ENCODE data around the gene LRBA. TPM values are rescaled to one million over a fixed set of nuclear protein-coding genes. Genes with fewer than 3 reads are reported as not detected.

LRBA gene
- total RNA-seq, 2 donors from 2014 or later, result 76.3 to 86.9 TPM

- H3K27ac Mint-ChIP-seq, result no peak overlapping the region
- H3K9me3 ChIP-seq (ENCODE audit: control insufficient read depth, low read length, poor library complexity, severe bottlenecking), result no peaks in the 10 kb centered on the region
- DNase-seq (no peak), ATAC-seq (no peak)
- peaks cover 14% of the 10 kb centered on the region for H3K36me3 Mint-ChIP-seq (ENCODE audit: low read depth)
- no peak overlapping the region for H3K4me3 Mint-ChIP-seq
- no peaks in the 10 kb centered on the region for H3K27me3 Mint-ChIP-seq
- H3K4me1 Mint-ChIP-seq, result peaks cover 9% of the 10 kb centered on the region
Observed at GRCh38 chr4:150723727-150724411, 291.2 kb downstream of the LRBA start.

GRCh38 chr4:150722908-150723362, 292.1 kb downstream of the LRBA start:
- Mint-ChIP-seq H3K27ac (no peak overlapping the region), H3K4me3 (no peak overlapping the region), H3K4me1 (peaks cover 9% of the 10 kb centered on the region), H3K27me3 (no peaks in the 10 kb centered on the region), H3K36me3 (ENCODE audit: low read depth) (peaks cover 14% of the 10 kb centered on the region)
- DNase-seq (no peak), ATAC-seq (no peak)
- no peaks in the 10 kb centered on the region for H3K9me3 ChIP-seq (ENCODE audit: control insufficient read depth, low read length, poor library complexity, severe bottlenecking)

DNA sequence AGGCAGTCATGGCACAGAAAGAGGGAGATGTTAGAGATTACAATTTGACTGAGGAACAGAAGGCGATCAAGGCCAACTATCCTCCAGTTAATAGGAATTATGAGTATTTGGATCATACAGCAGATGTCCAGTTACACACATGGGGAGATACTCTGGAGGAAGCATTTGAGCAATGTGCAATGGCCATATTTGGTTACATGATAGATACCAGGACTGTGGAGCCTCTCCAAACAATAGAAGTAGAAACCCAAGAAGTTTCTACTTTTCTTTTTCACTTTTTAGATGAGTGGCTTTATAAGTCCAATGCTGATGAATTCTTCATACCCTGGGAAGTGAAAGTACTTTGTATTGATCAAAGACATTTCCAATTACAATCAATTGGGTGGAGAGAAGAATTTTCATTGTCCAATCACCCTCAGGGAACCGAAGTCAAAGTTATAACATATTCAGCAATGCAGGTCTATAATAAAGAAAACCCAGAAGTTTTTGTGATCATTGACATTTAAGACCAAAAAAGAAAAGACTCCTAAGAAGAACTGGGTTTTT, 294.0 kb downstream of the LRBA start:
- H3K4me3 Mint-ChIP-seq, result no peak overlapping the region
- H3K36me3 Mint-ChIP-seq (ENCODE audit: low read depth), result peaks cover 14% of the 10 kb centered on the region
- peaks cover 9% of the 10 kb centered on the region for H3K4me1 Mint-ChIP-seq
- ATAC-seq (no peak), DNase-seq (no peak)
- H3K27me3 Mint-ChIP-seq, result no peaks in the 10 kb centered on the region
- no peak overlapping the region for H3K27ac Mint-ChIP-seq
- no peaks in the 10 kb centered on the region for H3K9me3 ChIP-seq (ENCODE audit: control insufficient read depth, low read length, poor library complexity, severe bottlenecking)

- Mint-ChIP-seq H3K27me3 (no peaks in the 10 kb centered on the region), H3K27ac (no peak overlapping the region), H3K36me3 (ENCODE audit: low read depth) (peaks cover 6% of the 10 kb centered on the region), H3K4me1 (peaks cover 12% of the 10 kb centered on the region), H3K4me3 (no peak overlapping the region)
- ATAC-seq, result no peak
- DNase-seq, result no peak
- H3K9me3 ChIP-seq (ENCODE audit: control insufficient read depth, low read length, poor library complexity, severe bottlenecking), result no peaks in the 10 kb centered on the region
Observed at GRCh38 chr4:150717952-150718351, 297.1 kb downstream of the LRBA start.

GRCh38 chr4:150714462-150715438, 300.3 kb downstream of the LRBA start:
- DNase-seq (no peak), ATAC-seq (no peak)
- H3K9me3 ChIP-seq (ENCODE audit: control insufficient read depth, low read length, poor library complexity, severe bottlenecking), result no peaks in the 10 kb centered on the region
- H3K36me3 Mint-ChIP-seq (ENCODE audit: low read depth), result peaks cover 7% of the 10 kb centered on the region
- H3K4me1 Mint-ChIP-seq, result peaks cover 7% of the 10 kb centered on the region
- no peak overlapping the region for H3K27ac Mint-ChIP-seq
- no peak overlapping the region for H3K4me3 Mint-ChIP-seq
- H3K27me3 Mint-ChIP-seq, result no peaks in the 10 kb centered on the region

DNA sequence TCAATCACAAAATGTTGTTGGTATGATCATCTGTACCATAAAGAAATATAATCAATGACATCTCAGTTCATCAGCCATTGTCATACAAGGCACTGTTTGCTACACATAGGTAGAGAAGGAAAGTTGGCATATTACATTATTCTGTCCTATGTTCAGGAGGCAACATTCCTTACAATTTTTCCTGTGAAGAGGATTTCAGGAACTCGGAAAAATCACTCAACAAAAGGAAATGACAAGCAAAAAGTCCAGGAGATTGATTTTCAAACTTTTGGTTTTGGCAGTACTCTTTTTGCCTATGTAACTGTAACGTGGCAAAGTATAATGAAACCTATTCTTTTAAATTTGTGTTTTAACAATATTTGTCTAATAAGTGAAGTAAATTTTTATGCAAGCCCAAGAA, 301.8 kb downstream of the LRBA start:
- Mint-ChIP-seq H3K27me3 (no peaks in the 10 kb centered on the region), H3K27ac (no peak overlapping the region), H3K4me1 (peaks cover 6% of the 10 kb centered on the region), H3K36me3 (ENCODE audit: low read depth) (peaks cover 6% of the 10 kb centered on the region), H3K4me3 (no peak overlapping the region)
- ATAC-seq, result no peak
- H3K9me3 ChIP-seq (ENCODE audit: control insufficient read depth, low read length, poor library complexity, severe bottlenecking), result no peaks in the 10 kb centered on the region
- DNase-seq, result no peak

DNA sequence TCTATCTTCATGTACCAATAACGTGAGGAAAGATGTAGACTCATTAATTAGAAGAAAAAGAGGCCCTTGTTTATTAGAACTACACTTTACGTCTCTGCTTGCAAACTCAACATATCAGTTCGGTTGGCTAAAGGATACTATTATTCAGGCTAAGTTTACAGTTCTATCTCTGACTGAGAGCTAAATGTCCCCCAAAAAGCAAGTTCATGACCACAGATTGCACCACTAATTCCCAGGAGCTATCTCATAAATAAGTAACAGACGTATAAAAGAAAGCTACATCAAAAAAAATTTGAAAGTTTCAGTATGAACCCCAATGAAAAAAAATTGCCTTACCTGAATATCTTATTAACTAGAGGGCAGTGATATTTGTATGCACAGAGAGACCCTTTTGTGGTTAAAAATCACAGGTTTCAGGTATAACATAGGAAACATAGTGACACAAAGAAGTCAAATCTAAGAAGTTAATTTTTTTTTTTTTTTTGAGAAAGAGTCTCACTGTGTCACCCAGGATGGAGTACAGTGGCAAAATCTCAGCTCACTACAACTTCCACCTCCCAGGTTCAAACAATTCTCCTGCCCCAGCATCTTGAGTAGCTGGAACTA, 304.2 kb downstream of the LRBA start:
- no peaks in the 10 kb centered on the region for H3K9me3 ChIP-seq (ENCODE audit: control insufficient read depth, low read length, poor library complexity, severe bottlenecking)
- no peak overlapping the region for H3K27ac Mint-ChIP-seq
- no peak overlapping the region for H3K4me3 Mint-ChIP-seq
- no peaks in the 10 kb centered on the region for H3K27me3 Mint-ChIP-seq
- H3K36me3 Mint-ChIP-seq (ENCODE audit: low read depth), result peaks cover 6% of the 10 kb centered on the region
- H3K4me1 Mint-ChIP-seq, result peaks cover 6% of the 10 kb centered on the region
- DNase-seq (no peak), ATAC-seq (no peak)

DNA sequence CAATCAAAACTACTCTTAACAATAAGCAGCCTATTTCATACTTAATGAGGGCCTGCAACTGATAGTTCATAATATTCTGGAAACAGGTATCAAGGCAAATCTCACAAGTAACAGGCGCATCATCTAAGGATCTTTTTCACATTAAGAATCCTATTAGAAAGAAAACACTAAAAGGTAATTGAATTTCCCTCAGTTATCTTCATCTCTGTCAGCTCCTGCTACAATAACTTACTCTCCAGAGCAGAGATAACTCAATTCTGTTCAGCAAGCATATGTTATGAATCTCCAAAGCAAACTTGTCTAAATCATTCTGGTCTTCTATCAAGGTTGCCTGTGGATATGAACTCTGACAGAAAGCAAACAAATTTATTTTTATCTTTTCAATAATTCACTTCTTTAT, 307.1 kb downstream of the LRBA start:
- H3K4me3 Mint-ChIP-seq, result no peak overlapping the region
- no peaks in the 10 kb centered on the region for H3K9me3 ChIP-seq (ENCODE audit: control insufficient read depth, low read length, poor library complexity, severe bottlenecking)
- H3K27ac Mint-ChIP-seq, result no peak overlapping the region
- no peak for DNase-seq
- H3K4me1 Mint-ChIP-seq, result peaks cover 4% of the 10 kb centered on the region
- no peak for ATAC-seq
- H3K36me3 Mint-ChIP-seq (ENCODE audit: low read depth), result peaks cover 6% of the 10 kb centered on the region
- no peaks in the 10 kb centered on the region for H3K27me3 Mint-ChIP-seq

GRCh38 chr4:150699599-150699998, 315.5 kb downstream of the LRBA start:
- no peaks in the 10 kb centered on the region for H3K27me3 Mint-ChIP-seq
- H3K4me1 Mint-ChIP-seq, result peaks cover 2% of the 10 kb centered on the region
- no peaks in the 10 kb centered on the region for H3K36me3 Mint-ChIP-seq (ENCODE audit: low read depth)
- H3K27ac Mint-ChIP-seq, result peak overlapping the region; percentile 10
- no peak for DNase-seq
- no peaks in the 10 kb centered on the region for H3K9me3 ChIP-seq (ENCODE audit: control insufficient read depth, low read length, poor library complexity, severe bottlenecking)
- no peak for ATAC-seq
- H3K4me3 Mint-ChIP-seq, result no peak overlapping the region

DNA sequence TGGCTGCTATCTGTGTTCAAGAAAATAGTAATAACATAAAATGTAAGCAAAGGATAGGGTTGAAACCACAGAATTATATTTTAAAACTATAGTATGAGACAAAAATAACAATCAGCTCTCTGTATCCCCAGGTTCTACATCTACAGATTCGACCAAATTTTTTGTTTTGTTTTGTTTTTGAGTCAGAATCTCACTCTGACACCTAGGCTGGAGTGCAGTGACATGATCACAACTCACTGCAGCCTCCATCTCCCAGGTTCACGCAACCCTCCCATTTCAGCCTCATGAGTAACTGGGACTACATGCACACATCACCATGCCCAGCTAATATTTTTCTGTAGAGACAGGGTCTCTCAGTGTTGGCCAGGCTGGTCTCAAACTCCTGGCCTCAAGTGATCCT, 319.9 kb downstream of the LRBA start:
- H3K36me3 Mint-ChIP-seq (ENCODE audit: low read depth), result no peaks in the 10 kb centered on the region
- H3K27ac Mint-ChIP-seq, result no peak overlapping the region
- no peaks in the 10 kb centered on the region for H3K27me3 Mint-ChIP-seq
- no peak overlapping the region for H3K4me3 Mint-ChIP-seq
- DNase-seq (no peak), ATAC-seq (no peak)
- H3K4me1 Mint-ChIP-seq, result peaks cover 2% of the 10 kb centered on the region
- H3K9me3 ChIP-seq (ENCODE audit: control insufficient read depth, low read length, poor library complexity, severe bottlenecking), result no peaks in the 10 kb centered on the region

DNA sequence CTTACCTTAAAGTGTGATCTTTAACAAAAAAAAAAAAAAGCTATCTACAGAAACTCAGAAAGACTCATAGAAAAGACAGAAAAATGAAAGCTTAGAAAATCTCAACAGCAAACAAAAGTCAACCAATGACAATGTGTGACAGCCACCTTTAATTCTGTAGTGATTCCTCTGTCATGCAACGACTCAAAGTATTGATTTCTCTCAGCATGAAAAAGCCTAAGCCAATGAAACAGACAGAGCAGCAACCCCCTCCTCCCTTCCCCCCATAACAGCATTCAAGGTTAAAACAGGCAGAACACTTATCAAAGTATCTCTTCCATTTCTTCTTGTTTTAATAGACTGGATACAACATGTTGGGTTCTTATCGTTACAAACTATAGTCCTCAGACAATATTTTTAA, 320.6 kb downstream of the LRBA start:
- no peak for ATAC-seq
- no peaks in the 10 kb centered on the region for H3K36me3 Mint-ChIP-seq (ENCODE audit: low read depth)
- no peaks in the 10 kb centered on the region for H3K9me3 ChIP-seq (ENCODE audit: control insufficient read depth, low read length, poor library complexity, severe bottlenecking)

DNA sequence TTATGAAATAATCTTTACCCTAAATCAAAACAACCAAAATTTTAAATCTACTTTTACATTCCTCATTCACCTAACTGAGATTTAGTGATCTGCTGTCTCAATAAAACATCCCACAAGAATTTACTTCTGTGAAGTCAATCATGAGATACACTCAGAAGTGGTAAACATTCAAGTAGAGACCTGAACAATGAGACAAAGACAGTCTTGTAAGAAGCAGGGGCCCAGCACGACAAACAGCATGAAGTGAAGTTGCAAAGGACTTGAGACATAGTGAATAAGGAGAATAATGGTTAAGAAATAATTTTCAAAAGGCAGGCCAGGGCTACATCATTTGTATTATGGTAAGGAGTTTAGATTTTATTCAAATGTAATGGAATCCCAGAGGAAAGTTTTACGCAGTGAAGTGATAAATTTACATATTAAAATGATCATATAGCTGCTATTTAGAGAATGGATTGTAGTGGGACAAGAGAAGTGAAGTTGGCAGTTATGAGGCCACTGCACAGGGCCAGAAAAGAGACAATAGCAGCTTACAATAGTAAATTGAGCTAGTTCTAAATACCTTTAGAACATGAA, 331.2 kb downstream of the LRBA start:
- no peak overlapping the region for H3K4me3 Mint-ChIP-seq
- no peak overlapping the region for H3K27ac Mint-ChIP-seq
- ATAC-seq (no peak), DNase-seq (no peak)
- peaks cover 10% of the 10 kb centered on the region for H3K36me3 Mint-ChIP-seq (ENCODE audit: low read depth)
- no peaks in the 10 kb centered on the region for H3K9me3 ChIP-seq (ENCODE audit: control insufficient read depth, low read length, poor library complexity, severe bottlenecking)
- no peaks in the 10 kb centered on the region for H3K27me3 Mint-ChIP-seq
- peaks cover 18% of the 10 kb centered on the region for H3K4me1 Mint-ChIP-seq

More for the DNA sequence above, 320.6 kb downstream of the LRBA start:
- no peak for DNase-seq
- Mint-ChIP-seq H3K4me1 (peaks cover 2% of the 10 kb centered on the region), H3K4me3 (no peak overlapping the region), H3K27me3 (no peaks in the 10 kb centered on the region), H3K27ac (no peak overlapping the region)

- H3K4me1 Mint-ChIP-seq, result peaks cover 12% of the 10 kb centered on the region
Observed at GRCh38 chr4:150682126-150682525, 333.0 kb downstream of the LRBA start.

More at GRCh38 chr4:150682126-150682525, 333.0 kb downstream of the LRBA start:
- peaks cover 10% of the 10 kb centered on the region for H3K36me3 Mint-ChIP-seq (ENCODE audit: low read depth)
- H3K27me3 Mint-ChIP-seq, result no peaks in the 10 kb centered on the region
- ATAC-seq (no peak), DNase-seq (no peak)
- no peak overlapping the region for H3K4me3 Mint-ChIP-seq
- no peaks in the 10 kb centered on the region for H3K9me3 ChIP-seq (ENCODE audit: control insufficient read depth, low read length, poor library complexity, severe bottlenecking)
- H3K27ac Mint-ChIP-seq, result no peak overlapping the region

Data from T-helper 17 cell (primary cell).